Endothelial cell of umbilical vein (primary cell): Measurements from ENCODE around the gene THSD8. TPM values are rescaled to one million over a fixed set of nuclear protein-coding genes. Genes with fewer than 3 reads are reported as not detected.

Experiments used
- BruUV-seq: library from RNA; stranded (reverse); fragments of 400-500 nt; replicated peaks from 2 replicates; lab custom pipeline; 2021; lab: Mats Ljungman, UMichigan
- CTCF ChIA-PET: fragments of 300-600, 350-600 bp; sonication (Branson Sonifier 250); formaldehyde crosslinking; loops from one replicate; lab custom pipeline; 2021; ENCODE audit warnings: antibody characterized with exemption, inconsistent platforms; lab: Charles Lee
- POLR2A ChIA-PET: fragments of 300-600, 350-600 bp; sonication (Branson Sonifier 250); formaldehyde crosslinking; loops from one replicate; lab custom pipeline; 2021; ENCODE audit warnings: antibody characterized with exemption, inconsistent platforms; lab: Charles Lee
- DNase-seq: peaks from one replicate; pipeline ENCODE4 v3.0.0-alpha.2; 2011; ENCODE audit warnings: low read depth, low spot score
- FAIRE-seq: peaks from 2 replicates; lab custom pipeline; 2011; peaks lifted over from hg19 to GRCh38; lab: Jason Lieb, UNC
- H2AFZ ChIP-seq: 2 replicates; pipeline ENCODE4 v1.6.0; 2012; ENCODE audit warnings: low read depth, low read length, control low read depth, inconsistent platforms
- H3K27ac ChIP-seq: 2 replicates; pipeline ENCODE4 v1.5.1; 2011; ENCODE audit warnings: low read depth, mild to moderate bottlenecking, control low read depth, low read length, moderate library complexity; ENCODE audit not compliant: insufficient read depth
- H3K27me3 ChIP-seq, 2 experiments: 2 replicates each; pipeline versions ENCODE4 v1.6.0 to v1.6.1; 2011; ENCODE audit warnings: low read length in 2 of 2, mixed read lengths in 1 of 2; ENCODE audit not compliant: control insufficient read depth in 2 of 2, insufficient read depth in 2 of 2
- H3K36me3 ChIP-seq, 2 experiments: 2 replicates in 1 of 2; 3 replicates in 1 of 2; pipeline ENCODE4 v1.5.1; 2011; ENCODE audit warnings: low read length in 2 of 2, mild to moderate bottlenecking in 1 of 2, moderate library complexity in 1 of 2; ENCODE audit not compliant: control insufficient read depth in 2 of 2, insufficient read depth in 2 of 2; ENCODE audit errors: extremely low read depth in 1 of 2
- H3K4me1 ChIP-seq: 3 replicates; pipeline ENCODE4 v1.5.1; 2011; ENCODE audit warnings: mild to moderate bottlenecking, low read length; ENCODE audit not compliant: control insufficient read depth, insufficient read depth; ENCODE audit errors: extremely low read depth
- H3K4me2 ChIP-seq: 2 replicates; pipeline ENCODE4 v1.6.1; 2011; ENCODE audit warnings: low read length, control low read depth, mixed read lengths; ENCODE audit not compliant: insufficient read depth
- H3K4me3 ChIP-seq, 3 experiments: fragments of 200-600 bp in 1 of 3; sonication (generic), shearing (Covaris generic) in 1 of 3; replicated peaks in 1 of 3; 2 replicates each; pipeline ENCODE4 v1.5.1; 2011 to 2016; ENCODE audit warnings: control low read depth in 3 of 3, low read length in 3 of 3, mild to moderate bottlenecking in 2 of 3, inconsistent platforms in 1 of 3, low read depth in 1 of 3, moderate library complexity in 1 of 3; ENCODE audit not compliant: insufficient read depth in 1 of 3
- H3K79me2 ChIP-seq: 2 replicates; pipeline ENCODE4 v1.6.0; 2012; ENCODE audit warnings: low read length, inconsistent platforms; ENCODE audit not compliant: control insufficient read depth, insufficient read depth
- H3K9ac ChIP-seq: replicated peaks from 2 replicates; pipeline ENCODE3; 2011; ENCODE audit warnings: low read length, control low read depth; ENCODE audit not compliant: insufficient read depth; ENCODE audit errors: extremely low read depth
- H3K9me1 ChIP-seq: replicated peaks from 3 replicates; pipeline ENCODE4 v1.6.0; 2011; ENCODE audit warnings: mild to moderate bottlenecking, low read length; ENCODE audit not compliant: control insufficient read depth, insufficient read depth; ENCODE audit errors: extremely low read depth
- H3K9me3 ChIP-seq: replicated peaks from 2 replicates; pipeline ENCODE4 v1.5.1; 2012; ENCODE audit warnings: low read length, inconsistent platforms; ENCODE audit not compliant: control insufficient read depth, insufficient read depth
- H4K20me1 ChIP-seq: replicated peaks from 2 replicates; pipeline ENCODE3; 2011; ENCODE audit warnings: mild to moderate bottlenecking, low read length; ENCODE audit not compliant: control insufficient read depth, insufficient read depth; ENCODE audit errors: extremely low read depth
- CTCF ChIP-seq, 2 donors: IDR thresholded peaks; 1 replicate in 1 of 2; 2 replicates in 1 of 2; pipeline ENCODE4 v1.5.1; 2011; ENCODE audit warnings: low read length in 2 of 2, mild to moderate bottlenecking in 2 of 2, moderate library complexity in 2 of 2, control low read depth in 1 of 2, inconsistent platforms in 1 of 2, low read depth in 1 of 2; ENCODE audit not compliant: insufficient read depth in 1 of 2; ENCODE audit errors: extremely low read depth in 1 of 2
- GATA2 ChIP-seq: IDR thresholded peaks from 2 replicates; pipeline ENCODE4 v1.7.0; 2011; ENCODE audit warnings: low read depth, mild to moderate bottlenecking, moderate library complexity, mixed read lengths, low read length; ENCODE audit not compliant: insufficient read length, insufficient read depth
- JUN ChIP-seq: IDR thresholded peaks from 2 replicates; pipeline ENCODE4 v1.6.1; 2011; ENCODE audit warnings: borderline replicate concordance, low read depth; ENCODE audit not compliant: insufficient read length, insufficient read depth
- MAX ChIP-seq: IDR thresholded peaks from 2 replicates; pipeline ENCODE4 v1.6.1; 2011; ENCODE audit not compliant: insufficient read depth, insufficient read length
- POLR2AphosphoS5 ChIP-seq: IDR thresholded peaks from 2 replicates; pipeline ENCODE4 v1.6.1; 2012; ENCODE audit warnings: low read depth, mild to moderate bottlenecking, control low read depth, low read length, moderate library complexity; ENCODE audit not compliant: insufficient read depth
- dilution Hi-C: fragments of 300-500 bp; cut with MboI; formaldehyde crosslinking; loops from one replicate; pipeline ENCODE4 v1.15.0; 2019; ENCODE audit warnings: low sequenced_read_pairs; ENCODE audit not compliant: extremely low pct_ligation_motif_present
- intact Hi-C: fragments of 100-400 bp; cut with micrococcal nuclease; formaldehyde crosslinking; loops from one replicate; pipeline ENCODE4 v1.10.0; 2022
- polyA plus RNA-seq, 4 experiments: library from polyadenylated mRNA; depleted of rRNA in 3 of 4; stranded (reverse) in 3 of 4; unstranded in 1 of 4; fragments of >200 nt; gene quantifications; 2 replicates each; pipeline versions ENCODE4 v1.2.1 to v1.2.3, GENCODE V29; 2011 to 2012; ENCODE audit warnings: missing spikeins in 1 of 4
- total RNA-seq: library from RNA; stranded (reverse); gene quantifications from 2 replicates; pipeline ENCODE4 v1.2.3, GENCODE V29; 2021

The THSD8 gene
- total and polyA plus RNA-seq, 2 donors (not counting 3 experiments of a cell fraction or from before 2014, with no cell fraction given) = 15.9 TPM; not detected in 1

- H3K36me3 ChIP-seq = no peaks in the 10 kb centered on the region
- H2AFZ ChIP-seq = peak overlapping the region; percentile 87
- ChIA-PET CTCF (interaction anchor here (0.5 to 2.5 kb wide), 7 partner anchors 9 to 64 kb away, joined by 3 to 11 read pairs (median 6); partner anchors contain the start of gene RTBDN), POLR2A (no interaction called here)
- no TSS peak for BruUV-seq
- no peaks in the 10 kb centered on the region for H3K27me3 ChIP-seq
- H3K4me1 ChIP-seq = no peaks in the 10 kb centered on the region
- H3K27ac ChIP-seq = no peak overlapping the region
- H3K79me2 ChIP-seq = no peaks in the 10 kb centered on the region
- H3K9me3 ChIP-seq = no peaks in the 10 kb centered on the region
- no peaks in the 10 kb centered on the region for H3K9me1 ChIP-seq
- FAIRE-seq (peak; percentile 28), DNase-seq (peak; percentile 43)
- H4K20me1 ChIP-seq = no peaks in the 10 kb centered on the region
- no peak overlapping the region for H3K4me2 ChIP-seq
- dilution Hi-C loops = no loop called here
- TF ChIP-seq CTCF (IDR thresholded peaks at IDR 0.05; ENCODE audit: extremely low read depth in 1 of 2, insufficient read depth in 1 of 2, low read depth in 1 of 2, low read length in 2 of 2) (peak; percentile 39 to 66), POLR2AphosphoS5 (no peak)
- no peak overlapping the region for H3K4me3 ChIP-seq
- intact Hi-C loops = no loop called here
- H3K9ac ChIP-seq = no peak overlapping the region
Measured at GRCh38 chr19:12825254-12826131, 23.6 kb downstream of the THSD8 start.

GRCh38 chr19:12828494-12828893, 26.6 kb downstream of the THSD8 start:
- Histone ChIP-seq H3K4me2 (no peak overlapping the region), H3K9ac (no peak overlapping the region), H3K9me3 (no peaks in the 10 kb centered on the region), H3K27ac (no peak overlapping the region), H3K9me1 (no peaks in the 10 kb centered on the region), H3K36me3 (no peaks in the 10 kb centered on the region), H3K27me3 (peaks cover 4 to 8% of the 10 kb centered on the region in 2 experiments), H2AFZ (no peak overlapping the region), H3K4me3 (no peak overlapping the region), H4K20me1 (no peaks in the 10 kb centered on the region), H3K4me1 (no peaks in the 10 kb centered on the region), H3K79me2 (no peaks in the 10 kb centered on the region)
- FAIRE-seq = no peak
- no TSS peak for BruUV-seq
- no peak for DNase-seq
- ChIA-PET CTCF (interaction anchor here (1.1 to 3.5 kb wide), 2 partner anchors 19 to 62 kb away, joined by 4 to 19 read pairs; no protein-coding TSS in a partner anchor), POLR2A (no interaction called here)
- intact Hi-C loops (no loop called here), dilution Hi-C loops (no loop called here)
- TF ChIP-seq JUN (no peak), GATA2 (no peak), POLR2AphosphoS5 (no peak), MAX (no peak), CTCF (IDR thresholded peaks at IDR 0.05; ENCODE audit: extremely low read depth in 1 of 2, insufficient read depth in 1 of 2, low read depth in 1 of 2, low read length in 2 of 2) (no peak)
